Neutrophil (primary cell): ENCODE data around the gene OSGEP.

Source experiments
- H3K27ac ChIP-seq: fragments of 200-600 bp; sonication (generic); 2 replicates; pipeline ENCODE4 v1.5.1; 2016; ENCODE audit warnings: mild to moderate bottlenecking, moderate library complexity
- H3K27me3 ChIP-seq: fragments of 200-600 bp; sonication (generic); 2 replicates; pipeline ENCODE4 v1.6.0; 2016; ENCODE audit warnings: mild to moderate bottlenecking
- H3K36me3 ChIP-seq: fragments of 200-600 bp; sonication (generic); 2 replicates; pipeline ENCODE4 v1.5.1; 2017
- H3K4me1 ChIP-seq, 2 experiments: fragments of 200-600 bp in 1 of 2; sonication (generic) in 1 of 2; 1 replicate in 1 of 2; 2 replicates in 1 of 2; pipeline versions ENCODE4 v1.5.1 to v1.6.1; 2013 to 2016; ENCODE audit warnings: low read depth in 1 of 2, low read length in 1 of 2, mild to moderate bottlenecking in 1 of 2, moderate library complexity in 1 of 2; ENCODE audit not compliant: control insufficient read depth in 1 of 2, insufficient read depth in 1 of 2
- H3K4me3 ChIP-seq, 2 experiments: fragments of 200-600 bp in 1 of 2; sonication (generic) in 1 of 2; 1 replicate in 1 of 2; 2 replicates in 1 of 2; pipeline ENCODE4 v1.5.1; 2013 to 2016; ENCODE audit warnings: low read depth in 1 of 2, low read length in 1 of 2, mild to moderate bottlenecking in 1 of 2, moderate library complexity in 1 of 2
- H3K9me3 ChIP-seq: fragments of 200-600 bp; sonication (generic); 2 replicates; pipeline ENCODE4 v1.5.1; 2016
- CTCF ChIP-seq: fragments of 200-600 bp; sonication (generic); IDR thresholded peaks from 2 replicates; pipeline ENCODE4 v1.5.1; 2016; ENCODE audit warnings: antibody characterized with exemption

Gene OSGEP

GRCh38 chr14:20469890-20470602, 15.4 kb upstream of the OSGEP start:
- peaks cover 19 to 31% of the 10 kb centered on the region in 2 experiments for H3K4me1 ChIP-seq
- H3K36me3 ChIP-seq: peaks cover 12% of the 10 kb centered on the region
- H3K9me3 ChIP-seq: no peaks in the 10 kb centered on the region
- no peak for TF ChIP-seq CTCF
- peak overlapping the region; percentile 78 for H3K27ac ChIP-seq
- H3K4me3 ChIP-seq: peak overlapping the region; percentile 73 to 79
- no peaks in the 10 kb centered on the region for H3K27me3 ChIP-seq

- Histone ChIP-seq H3K36me3 (peaks cover 7% of the 10 kb centered on the region), H3K4me3 (peak within 1 kb of the TSS; percentile 73 to 79), H3K9me3 (no peaks in the 10 kb centered on the region), H3K4me1 (peaks cover 19 to 31% of the 10 kb centered on the region in 2 experiments), H3K27ac (peak within 1 kb of the TSS; percentile 78), H3K27me3 (no peaks in the 10 kb centered on the region)
- TF ChIP-seq CTCF: no peak
Measured at GRCh38 chr14:20469242-20469889, 14.8 kb upstream of the OSGEP start, which contains the start of gene PNP. PNP (plus strand) TSS chr14:20469406; CDS start chr14:20469525, 119 bp downstream.

GRCh38 chr14:20468764-20469241, 14.2 kb upstream of the OSGEP start:
- H3K27ac ChIP-seq: peak overlapping the region; percentile 78
- no peak for TF ChIP-seq CTCF
- H3K27me3 ChIP-seq: no peaks in the 10 kb centered on the region
- H3K9me3 ChIP-seq: no peaks in the 10 kb centered on the region
- H3K36me3 ChIP-seq: peaks cover 7% of the 10 kb centered on the region
- peaks cover 19 to 31% of the 10 kb centered on the region in 2 experiments for H3K4me1 ChIP-seq
- peak overlapping the region; percentile 73 to 79 for H3K4me3 ChIP-seq

GRCh38 chr14:20461225-20462141, 6.9 kb upstream of the OSGEP start, which contains the start of gene PIP4P1:
PIP4P1 (minus strand) TSS chr14:20461434; CDS start chr14:20461325, 109 bp downstream.
- Histone ChIP-seq H3K4me3 (peak within 1 kb of the TSS; percentile 69 to 80), H3K4me1 (peaks cover 48 to 54% of the 10 kb centered on the region in 2 experiments), H3K36me3 (peaks cover 33% of the 10 kb centered on the region), H3K9me3 (no peaks in the 10 kb centered on the region), H3K27me3 (no peaks in the 10 kb centered on the region), H3K27ac (peak within 1 kb of the TSS; percentile 88)
- TF ChIP-seq CTCF: peak; percentile 18
